HepG2 (cell line): ENCODE measurements around the gene LAMA5. TPM values are rescaled to one million over a fixed set of nuclear protein-coding genes. Genes with fewer than 3 reads are reported as not detected.
A peak's percentile ranks its signal among the peaks of the same experiment; 100 is the strongest.

Experiments used
- CSRNP1 ChIP-seq: sonication (generic); formaldehyde crosslinking; IDR thresholded peaks from 2 replicates; pipeline ENCODE4 v1.8.1; 2023; ENCODE audit warnings: mild to moderate bottlenecking, missing genetic modification reagents
- ISL2 ChIP-seq: sonication (generic); formaldehyde crosslinking; IDR thresholded peaks from 2 replicates; pipeline ENCODE4 v1.5.0; 2020; ENCODE audit warnings: missing genetic modification reagents
- MLX ChIP-seq: IDR thresholded peaks from 2 replicates; pipeline ENCODE4 v1.6.1; 2016
- POLR2AphosphoS5 ChIP-seq: IDR thresholded peaks from 2 replicates; pipeline ENCODE4 v1.6.1; 2012; ENCODE audit warnings: low read depth, low read length
- RBAK ChIP-seq: sonication (generic); formaldehyde crosslinking; IDR thresholded peaks from 2 replicates; pipeline ENCODE4 v1.5.1; 2020; ENCODE audit warnings: mild to moderate bottlenecking, missing genetic modification reagents
- REXO4 ChIP-seq: sonication (generic); formaldehyde crosslinking; IDR thresholded peaks from 2 replicates; pipeline ENCODE4 v1.8.0; 2022; ENCODE audit warnings: missing genetic modification reagents, mild to moderate bottlenecking, borderline replicate concordance
- TIGD3 ChIP-seq: sonication (generic); formaldehyde crosslinking; IDR thresholded peaks from 2 replicates; pipeline ENCODE4 v1.5.1; 2020; ENCODE audit warnings: mild to moderate bottlenecking, missing genetic modification reagents, borderline replicate concordance
- ZBTB49 ChIP-seq: sonication (generic); formaldehyde crosslinking; IDR thresholded peaks from 2 replicates; pipeline ENCODE4 v1.4.0; 2020; ENCODE audit warnings: missing genetic modification reagents, borderline replicate concordance
- ZNF260 ChIP-seq: sonication (generic); formaldehyde crosslinking; IDR thresholded peaks from 2 replicates; pipeline ENCODE4 v1.4.0; 2020; ENCODE audit warnings: missing genetic modification reagents, low read depth, mild to moderate bottlenecking, borderline replicate concordance
- ZNF441 ChIP-seq: sonication (generic); formaldehyde crosslinking; IDR thresholded peaks from 2 replicates; pipeline ENCODE4 v1.7.0; 2021; ENCODE audit warnings: missing genetic modification reagents, borderline replicate concordance
- ZNF577 ChIP-seq: sonication (generic); formaldehyde crosslinking; IDR thresholded peaks from 2 replicates; pipeline ENCODE4 v1.4.0; 2020; ENCODE audit warnings: mild to moderate bottlenecking, low read depth, missing genetic modification reagents, borderline replicate concordance
- ZNF687 ChIP-seq: sonication (generic); formaldehyde crosslinking; IDR thresholded peaks from 2 replicates; pipeline ENCODE4 v1.5.1; 2020; ENCODE audit warnings: mild to moderate bottlenecking, missing genetic modification reagents, moderate library complexity
- ZNF800 ChIP-seq: sonication (generic); formaldehyde crosslinking; IDR thresholded peaks from 2 replicates; pipeline ENCODE4 v1.4.0; 2020; ENCODE audit warnings: missing genetic modification reagents
- polyA plus RNA-seq, 8 experiments: library from polyadenylated mRNA; depleted of rRNA in 3 of 8; stranded (reverse) in 7 of 8; unstranded in 1 of 8; fragments of >200 nt; fragmentation: Illumina TruSeq in 4 of 8; extraction: Trizol in 4 of 8; gene quantifications; 2 replicates each; pipeline versions ENCODE4 v1.2.1 to v1.2.3, GENCODE V29; 2011 to 2016; ENCODE audit warnings: low read depth in 4 of 8, missing spikeins in 1 of 8, mixed read lengths in 1 of 8; ENCODE audit not compliant: insufficient read depth in 1 of 8
- total RNA-seq, 5 experiments: library from RNA; depleted of rRNA; stranded (reverse); fragments of >200 nt; fragmentation: Illumina TruSeq; extraction: Trizol; gene quantifications; 2 replicates each; pipeline ENCODE4 v1.2.3, GENCODE V29; 2016; ENCODE audit warnings: low read depth in 1 of 5

LAMA5 gene
- total and polyA plus RNA-seq, 2 of the 13 experiments (the other 11 are each of a cell fraction or from before 2014, with no cell fraction given), result 21.0 to 44.7 TPM

- TF ChIP-seq CSRNP1 (CRISPR knock-in tag) (peak; percentile 71; the same call in 1 of the 2 replicates), ZNF441 (peak; percentile 98), MLX (CRISPR knock-in tag) (no peak; the same call in 1 of the 2 replicates), POLR2AphosphoS5 (peak; percentile 88), ZNF800 (CRISPR knock-in tag) (peak; percentile 96), RBAK (CRISPR knock-in tag) (peak; percentile 62), REXO4 (CRISPR knock-in tag) (0 out of 2 replicates have a peak, but pooled peaks have one; percentile 25), ZNF260 (0 out of 2 replicates have a peak, but pooled peaks have one; percentile 45), TIGD3 (CRISPR knock-in tag) (no peak), ZBTB49 (peak; percentile 28; the same call in 1 of the 2 replicates), ZNF687 (CRISPR knock-in tag) (peak; percentile 95), ZNF577 (CRISPR knock-in tag) (0 out of 2 replicates have a peak, but pooled peaks have one; percentile 50), ISL2 (CRISPR knock-in tag) (peak; percentile 80; the same call in 1 of the 2 replicates)
Measured at GRCh38 chr20:62376112-62377063, 9.3 kb upstream of the LAMA5 start (continued).
